Uterus (tissue), 4 donors: ENCODE data around the gene TXNL4B. TPM values are rescaled to one million over a fixed set of nuclear protein-coding genes. Genes with fewer than 3 reads are reported as not detected.

Source experiments
- DNase-seq, 2 donors: peaks; one replicate each; pipeline ENCODE4 v3.0.0-alpha.2; 2019 to 2020
- H3K27ac ChIP-seq, 2 donors: fragments of 200-600 bp; sonication (generic); 1 replicate in 1 of 2; 2 replicates in 1 of 2; pipeline ENCODE4 v1.5.1; 2016 to 2018
- H3K27me3 ChIP-seq, 2 donors: fragments of 200-600 bp; sonication (generic); one replicate each; pipeline ENCODE4 v1.5.1; 2018 to 2019; ENCODE audit warnings: control low read depth in 1 of 2
- H3K36me3 ChIP-seq, 2 donors: fragments of 200-600 bp; sonication (generic); one replicate each; pipeline ENCODE4 v1.5.1; 2019; ENCODE audit warnings: control low read depth in 1 of 2
- H3K4me1 ChIP-seq, 2 donors: fragments of 200-600 bp; sonication (generic); one replicate each; pipeline ENCODE4 v1.5.1; 2018 to 2019; ENCODE audit warnings: control low read depth in 1 of 2
- H3K4me3 ChIP-seq, 2 donors: fragments of 200-600 bp; sonication (generic); 1 replicate in 1 of 2; 2 replicates in 1 of 2; pipeline ENCODE4 v1.5.1; 2018 to 2019; ENCODE audit warnings: mild to moderate bottlenecking in 1 of 2
- H3K9me3 ChIP-seq, 2 donors: fragments of 200-600 bp; sonication (generic); one replicate each; pipeline ENCODE4 v1.5.1; 2019; ENCODE audit warnings: control low read depth in 1 of 2
- CTCF ChIP-seq, 4 experiments: fragments of 200-600 bp in 2 of 4; fragments of 450-650 bp in 2 of 4; sonication (generic) in 2 of 4; IDR thresholded peaks; one replicate each; pipeline ENCODE4 v1.5.1; 2016 to 2019; ENCODE audit warnings: antibody characterized with exemption in 4 of 4, mild to moderate bottlenecking in 2 of 4, moderate library complexity in 1 of 4
- POLR2A ChIP-seq, 2 donors: fragments of 450-650 bp; IDR thresholded peaks; one replicate each; pipeline ENCODE4 v1.6.1; 2016; ENCODE audit warnings: antibody characterized with exemption in 2 of 2, mild to moderate bottlenecking in 1 of 2, moderate library complexity in 1 of 2
- intact Hi-C: fragments of 100-400 bp; cut with DNase I; formaldehyde crosslinking; loops from one replicate; pipeline ENCODE4 v1.15.1; 2023; ENCODE audit warnings: low total_unique reads
- total RNA-seq, 4 donors: library from RNA; depleted of rRNA in 3 of 4; stranded (reverse); fragments of >200 nt in 3 of 4; gene quantifications; one replicate each; pipeline versions ENCODE4 v1.1.0 to v1.2.4, GENCODE V29; 2014 to 2023
- donor health status: DM: yes; HTN: yes; CAD: no.

The TXNL4B gene
- total RNA-seq, 4 donors from 2014 or later: 1.2 to 54.1 (median 14.9) TPM

GRCh38 chr16:72112452-72112792 lies 19.0 kb upstream of the TXNL4B start:
- H3K9me3 ChIP-seq: no peaks in the 10 kb centered on the region
- no peak for TF ChIP-seq CTCF (IDR thresholded peaks at IDR 0.05)
- TF ChIP-seq POLR2A (IDR thresholded peaks at IDR 0.05): no peak
- no peaks in the 10 kb centered on the region for H3K4me1 ChIP-seq
- no peaks in the 10 kb centered on the region for H3K27me3 ChIP-seq
- no peak for DNase-seq
- intact Hi-C loops: no loop called here
- H3K36me3 ChIP-seq: no peaks in the 10 kb centered on the region
- H3K4me3 ChIP-seq: no peak overlapping the region
- H3K27ac ChIP-seq: no peak overlapping the region

GRCh38 chr16:72111657-72112451 lies 18.4 kb upstream of the TXNL4B start:
- H3K27ac ChIP-seq: no peak overlapping the region
- TF ChIP-seq CTCF (IDR thresholded peaks at IDR 0.05) (no peak), POLR2A (IDR thresholded peaks at IDR 0.05) (no peak)
- intact Hi-C loops: no loop called here
- DNase-seq: no peak
- no peaks in the 10 kb centered on the region for H3K9me3 ChIP-seq
- no peaks in the 10 kb centered on the region for H3K4me1 ChIP-seq
- H3K27me3 ChIP-seq: no peaks in the 10 kb centered on the region
- no peaks in the 10 kb centered on the region for H3K36me3 ChIP-seq
- H3K4me3 ChIP-seq: no peak overlapping the region

- no peak for TF ChIP-seq CTCF (IDR thresholded peaks at IDR 0.05)
- TF ChIP-seq POLR2A (IDR thresholded peaks at IDR 0.05): no peak
- intact Hi-C loops: no loop called here
- no peak for DNase-seq
- H3K27me3 ChIP-seq: no peaks in the 10 kb centered on the region
- H3K4me3 ChIP-seq: no peak overlapping the region
- no peak overlapping the region for H3K27ac ChIP-seq
- H3K4me1 ChIP-seq: no peaks in the 10 kb centered on the region
- H3K36me3 ChIP-seq: no peaks in the 10 kb centered on the region
- H3K9me3 ChIP-seq: no peaks in the 10 kb centered on the region
Measured at GRCh38 chr16:72110662-72111615, 17.5 kb upstream of the TXNL4B start.

- no peaks in the 10 kb centered on the region for H3K36me3 ChIP-seq
- H3K4me3 ChIP-seq: no peak overlapping the region
- H3K4me1 ChIP-seq: no peaks in the 10 kb centered on the region
- no peaks in the 10 kb centered on the region for H3K9me3 ChIP-seq
- intact Hi-C loops: no loop called here
- no peak for DNase-seq
- no peaks in the 10 kb centered on the region for H3K27me3 ChIP-seq
- no peak overlapping the region for H3K27ac ChIP-seq
- TF ChIP-seq CTCF (IDR thresholded peaks at IDR 0.05): no peak
- TF ChIP-seq POLR2A (IDR thresholded peaks at IDR 0.05): no peak
Measured at GRCh38 chr16:72109966-72110530, 16.6 kb upstream of the TXNL4B start.
